Endothelial cell of umbilical vein (primary cell): ENCODE data around the gene SENP8.

Experiments
- EZH2 ChIP-seq: IDR thresholded peaks from 2 replicates; pipeline ENCODE4 v1.6.1; 2012; ENCODE audit warnings: borderline replicate concordance, low read depth, mild to moderate bottlenecking, moderate library complexity, low read length, inconsistent platforms; ENCODE audit not compliant: severe bottlenecking
- FOS ChIP-seq: IDR thresholded peaks from 2 replicates; pipeline ENCODE4 v1.6.1; 2011; ENCODE audit warnings: mild to moderate bottlenecking, low read length, moderate library complexity, borderline replicate concordance; ENCODE audit not compliant: insufficient read depth
- GATA2 ChIP-seq: IDR thresholded peaks from 2 replicates; pipeline ENCODE4 v1.7.0; 2011; ENCODE audit warnings: low read depth, mild to moderate bottlenecking, moderate library complexity, mixed read lengths, low read length; ENCODE audit not compliant: insufficient read length, insufficient read depth
- JUN ChIP-seq: IDR thresholded peaks from 2 replicates; pipeline ENCODE4 v1.6.1; 2011; ENCODE audit warnings: borderline replicate concordance, low read depth; ENCODE audit not compliant: insufficient read length, insufficient read depth
- MYC ChIP-seq: IDR thresholded peaks from one replicate; pipeline ENCODE4 v1.6.1; 2011; ENCODE audit warnings: mild to moderate bottlenecking, low read depth, low read length
- POLR2A ChIP-seq: IDR thresholded peaks from 2 replicates; pipeline ENCODE4 v1.6.1; 2012; ENCODE audit warnings: low read depth, mild to moderate bottlenecking, control low read depth, low read length
- POLR2AphosphoS5 ChIP-seq: IDR thresholded peaks from 2 replicates; pipeline ENCODE4 v1.6.1; 2012; ENCODE audit warnings: low read depth, mild to moderate bottlenecking, control low read depth, low read length, moderate library complexity; ENCODE audit not compliant: insufficient read depth
- TF ChIP-seq, protein P1 (sequence below), 2 donors: IDR thresholded peaks; 1 replicate in 1 of 2; 2 replicates in 1 of 2; pipeline ENCODE4 v1.5.1; 2011; ENCODE audit warnings: low read length in 2 of 2, mild to moderate bottlenecking in 2 of 2, moderate library complexity in 2 of 2, control low read depth in 1 of 2, inconsistent platforms in 1 of 2, low read depth in 1 of 2; ENCODE audit not compliant: insufficient read depth in 1 of 2; ENCODE audit errors: extremely low read depth in 1 of 2
- TF ChIP-seq, protein P2 (sequence below): IDR thresholded peaks from 2 replicates; pipeline ENCODE4 v1.6.1; 2011; ENCODE audit not compliant: insufficient read depth, insufficient read length

DNA sequence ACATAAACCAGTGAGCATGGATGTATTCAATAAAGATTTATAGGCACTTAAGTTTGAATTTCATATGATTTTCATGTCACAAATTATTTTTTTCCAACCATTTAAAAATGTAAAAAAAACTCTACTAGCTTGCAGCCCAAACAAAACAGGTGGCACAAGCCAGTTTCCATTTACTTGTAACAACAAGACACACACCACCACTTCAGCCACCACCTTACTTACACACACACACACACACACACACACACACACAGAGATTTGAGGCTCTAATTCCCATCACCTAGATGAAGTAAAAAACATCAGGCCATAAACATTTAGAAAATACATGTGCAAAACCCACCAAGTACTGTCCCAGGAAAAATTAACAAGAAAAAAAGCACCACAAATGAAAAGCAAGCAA is 25.5 kb upstream of the SENP8 start:
- TF ChIP-seq, protein P1, sequence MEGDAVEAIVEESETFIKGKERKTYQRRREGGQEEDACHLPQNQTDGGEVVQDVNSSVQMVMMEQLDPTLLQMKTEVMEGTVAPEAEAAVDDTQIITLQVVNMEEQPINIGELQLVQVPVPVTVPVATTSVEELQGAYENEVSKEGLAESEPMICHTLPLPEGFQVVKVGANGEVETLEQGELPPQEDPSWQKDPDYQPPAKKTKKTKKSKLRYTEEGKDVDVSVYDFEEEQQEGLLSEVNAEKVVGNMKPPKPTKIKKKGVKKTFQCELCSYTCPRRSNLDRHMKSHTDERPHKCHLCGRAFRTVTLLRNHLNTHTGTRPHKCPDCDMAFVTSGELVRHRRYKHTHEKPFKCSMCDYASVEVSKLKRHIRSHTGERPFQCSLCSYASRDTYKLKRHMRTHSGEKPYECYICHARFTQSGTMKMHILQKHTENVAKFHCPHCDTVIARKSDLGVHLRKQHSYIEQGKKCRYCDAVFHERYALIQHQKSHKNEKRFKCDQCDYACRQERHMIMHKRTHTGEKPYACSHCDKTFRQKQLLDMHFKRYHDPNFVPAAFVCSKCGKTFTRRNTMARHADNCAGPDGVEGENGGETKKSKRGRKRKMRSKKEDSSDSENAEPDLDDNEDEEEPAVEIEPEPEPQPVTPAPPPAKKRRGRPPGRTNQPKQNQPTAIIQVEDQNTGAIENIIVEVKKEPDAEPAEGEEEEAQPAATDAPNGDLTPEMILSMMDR (IDR thresholded peaks at IDR 0.05; ENCODE audit: extremely low read depth in 1 of 2, insufficient read depth in 1 of 2, low read depth in 1 of 2, low read length in 2 of 2): no peak
- TF ChIP-seq POLR2AphosphoS5 (no peak), EZH2 (no peak), POLR2A (no peak), JUN (no peak), MYC (no peak), GATA2 (no peak), FOS (no peak)
- TF ChIP-seq, protein P2, sequence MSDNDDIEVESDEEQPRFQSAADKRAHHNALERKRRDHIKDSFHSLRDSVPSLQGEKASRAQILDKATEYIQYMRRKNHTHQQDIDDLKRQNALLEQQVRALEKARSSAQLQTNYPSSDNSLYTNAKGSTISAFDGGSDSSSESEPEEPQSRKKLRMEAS: no peak
